Common myeloid progenitor, CD34-positive (primary cell): ENCODE results near the gene NOCT.
"Not testable (repeated sequence)": the region's sequence is repeated elsewhere in the genome, so short reads cannot be mapped to it uniquely, and the experiment has no call there.

Source experiments
- CTCF ChIA-PET: fragments of 350-600 bp; sonication (Branson Sonifier 250); formaldehyde crosslinking; loops from one replicate; lab custom pipeline; 2021; ENCODE audit warnings: antibody characterized with exemption; lab: Charles Lee
- POLR2A ChIA-PET: fragments of 350-600 bp; sonication (Branson Sonifier 250); formaldehyde crosslinking; loops from one replicate; lab custom pipeline; 2021; ENCODE audit warnings: antibody characterized with exemption; lab: Charles Lee
- DNase-seq, 3 donors: peaks; one replicate each; pipeline versions ENCODE4 v3.0.0 to v3.0.0-alpha.2; 2013
- H3K27ac ChIP-seq, 2 experiments: 1 replicate in 1 of 2; 2 replicates in 1 of 2; pipeline ENCODE4 v1.7.0; 2013; ENCODE audit warnings: inconsistent platforms in 2 of 2, low read length in 2 of 2, mild to moderate bottlenecking in 2 of 2, low read depth in 1 of 2, moderate library complexity in 1 of 2; ENCODE audit not compliant: severe bottlenecking in 2 of 2, insufficient read depth in 1 of 2, poor library complexity in 1 of 2
- H3K27me3 ChIP-seq, 5 experiments: replicated peaks in 2 of 5; 1 replicate in 3 of 5; 2 replicates in 2 of 5; pipeline versions ENCODE4 v1.6.1 to v1.7.0; 2013; ENCODE audit warnings: low read length in 4 of 5, mild to moderate bottlenecking in 2 of 5, moderate library complexity in 2 of 5, inconsistent platforms in 1 of 5; ENCODE audit not compliant: insufficient read depth in 5 of 5, control insufficient read depth in 4 of 5
- H3K36me3 ChIP-seq, 4 experiments: 1 replicate in 2 of 4; 2 replicates in 2 of 4; pipeline versions ENCODE4 v1.6.1 to v1.7.0; 2013; ENCODE audit warnings: low read length in 3 of 4, control low read depth in 1 of 4, mild to moderate bottlenecking in 1 of 4; ENCODE audit not compliant: control insufficient read depth in 4 of 4, insufficient read depth in 4 of 4
- H3K4me1 ChIP-seq, 4 experiments: 1 replicate in 3 of 4; 2 replicates in 1 of 4; pipeline versions ENCODE4 v1.6.1 to v1.7.1; 2013; ENCODE audit warnings: low read length in 3 of 4, mild to moderate bottlenecking in 3 of 4, control low read depth in 1 of 4, inconsistent platforms in 1 of 4, moderate library complexity in 1 of 4; ENCODE audit not compliant: control insufficient read depth in 4 of 4, insufficient read depth in 4 of 4; ENCODE audit errors: control extremely low read depth in 1 of 4
- H3K4me3 ChIP-seq, 7 experiments: 1 replicate in 4 of 7; 2 replicates in 3 of 7; pipeline versions ENCODE4 v1.5.1 to v1.7.0; 2013; ENCODE audit warnings: mild to moderate bottlenecking in 7 of 7, low read length in 6 of 7, moderate library complexity in 6 of 7, inconsistent platforms in 2 of 7, low read depth in 2 of 7, control low read depth in 1 of 7; ENCODE audit not compliant: insufficient read depth in 4 of 7, control insufficient read depth in 1 of 7; ENCODE audit errors: extremely low read depth in 1 of 7
- H3K9me3 ChIP-seq, 5 experiments: 1 replicate in 4 of 5; 2 replicates in 1 of 5; pipeline versions ENCODE4 v1.6.1 to v1.7.1; 2013; ENCODE audit warnings: low read length in 4 of 5, mild to moderate bottlenecking in 2 of 5, inconsistent platforms in 1 of 5, low read depth in 1 of 5, moderate library complexity in 1 of 5; ENCODE audit not compliant: control insufficient read depth in 4 of 5, insufficient read depth in 2 of 5; ENCODE audit errors: control extremely low read depth in 1 of 5
- WGBS: methylation state at CpG from one replicate; pipeline ENCODE4 v1.1.5; 2013; ENCODE audit not compliant: insufficient coverage; 5-methylcytosine and 5-hydroxymethylcytosine counted together

Gene NOCT

GRCh38 chr4:139053909-139054308 lies 38.3 kb downstream of the NOCT start:
- no peaks in the 10 kb centered on the region for H3K27me3 ChIP-seq
- no peaks in the 10 kb centered on the region for H3K4me1 ChIP-seq
- no peak for DNase-seq
- no peaks in the 10 kb centered on the region for H3K9me3 ChIP-seq
- H3K4me3 ChIP-seq = no peak overlapping the region
- ChIA-PET CTCF (interaction anchor here (2.4 kb wide), 1 partner anchor 10 kb away, joined by 10 read pairs; no protein-coding TSS in a partner anchor), POLR2A (no interaction called here)
- peaks cover 20 to 61% (median 41%) of the 10 kb centered on the region in 4 experiments for H3K36me3 ChIP-seq
- H3K27ac ChIP-seq = no peak overlapping the region
- WGBS = 100% methylated on average over 1 of the region's 1 CpG

DNA sequence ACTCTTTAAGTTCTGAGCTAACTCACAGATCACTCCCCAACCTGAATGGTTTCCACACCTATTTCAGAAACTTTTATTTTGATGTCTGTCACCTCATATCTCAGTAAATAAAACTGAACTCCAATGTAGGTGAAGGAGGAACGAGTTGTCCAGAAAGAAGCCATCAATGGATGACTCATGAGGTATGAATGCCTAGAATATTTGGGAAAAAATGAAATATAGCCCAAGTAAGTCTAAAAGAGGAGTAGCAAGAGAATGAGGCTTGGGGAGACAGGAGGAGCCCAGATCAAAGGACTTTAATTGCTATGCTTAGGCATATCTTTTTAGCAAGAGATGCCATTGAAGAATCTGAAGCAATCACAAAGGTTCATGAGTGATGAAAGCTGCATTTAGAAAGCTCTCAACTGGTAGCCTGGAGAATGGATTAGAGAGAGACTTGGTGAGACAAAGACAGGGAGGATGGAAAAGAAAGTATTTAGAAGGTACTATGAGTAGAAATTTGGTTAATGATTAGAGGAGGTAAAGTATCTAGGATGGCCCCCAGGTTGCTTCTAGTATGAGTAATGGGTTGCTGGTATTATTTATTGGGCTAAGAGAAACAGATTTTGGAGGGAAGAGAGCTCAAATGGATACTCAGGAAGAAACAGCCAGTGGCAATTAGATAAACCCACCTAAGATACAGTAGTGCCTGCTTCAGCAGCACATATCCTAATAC lies 39.4 kb downstream of the NOCT start:
- Histone ChIP-seq H3K27me3 (no peaks in the 10 kb centered on the region), H3K9me3 (no peaks in the 10 kb centered on the region), H3K4me3 (no peak overlapping the region), H3K27ac (no peak overlapping the region), H3K36me3 (peaks cover 24 to 66% (median 43%) of the 10 kb centered on the region in 4 experiments), H3K4me1 (no peaks in the 10 kb centered on the region)
- POLR2A ChIA-PET = no interaction called here
- no peak for DNase-seq
- CTCF ChIA-PET = interaction anchor here (0.8 to 2.4 kb wide), 3 partner anchors 9 to 21 kb away, joined by 3 to 10 read pairs (median 3); no protein-coding TSS in a partner anchor
- 60% methylated on average over 1 of the region's 1 CpG for WGBS

DNA sequence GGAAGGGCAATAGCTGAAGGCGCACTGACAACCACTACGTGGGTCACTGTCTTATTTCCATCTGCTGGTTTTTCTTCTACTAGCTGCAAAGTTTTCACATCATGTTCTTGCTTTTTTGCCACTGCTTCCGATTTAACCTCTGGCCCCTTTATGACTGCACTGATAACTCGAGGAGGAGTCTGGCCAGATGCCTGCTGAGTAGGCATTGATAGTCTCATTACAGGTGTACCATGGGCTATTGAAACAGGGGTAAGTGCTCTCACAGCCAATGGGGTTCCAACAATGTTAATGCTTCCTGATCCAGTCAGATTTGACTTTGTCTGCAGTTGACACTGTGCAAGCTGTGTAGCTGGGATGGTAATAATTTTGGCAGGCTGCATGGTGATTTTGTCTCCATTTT lies 43.4 kb downstream of the NOCT start:
- ChIA-PET CTCF (interaction anchor here (0.9 to 1.2 kb wide), 2 partner anchors 18 to 31 kb away, joined by 3 to 4 read pairs; no protein-coding TSS in a partner anchor), POLR2A (interaction anchor here (0.6 kb wide), 1 partner anchor 470 kb away, joined by 5 read pairs; no protein-coding TSS in a partner anchor)
- not testable (repeated sequence) for H3K4me1 ChIP-seq

DNA sequence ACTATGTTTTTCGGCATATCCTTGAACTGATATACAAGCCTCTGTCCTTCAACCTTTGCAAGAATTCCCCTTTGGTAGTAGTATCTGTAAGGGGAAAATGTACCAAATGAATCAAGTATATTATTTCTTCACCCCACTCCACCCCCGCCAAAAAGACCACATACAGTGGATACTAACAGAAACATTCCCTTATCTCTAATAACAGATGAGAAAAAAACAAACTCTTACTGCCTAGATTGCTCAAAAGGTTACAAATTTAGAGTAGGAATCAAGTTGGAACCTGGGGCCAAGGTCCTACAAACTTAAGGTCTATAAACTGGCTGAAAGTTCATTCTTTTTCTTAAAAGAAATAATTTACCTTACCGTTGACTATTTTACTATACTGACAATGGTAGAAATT lies 45.0 kb downstream of the NOCT start:
- POLR2A ChIA-PET = no interaction called here

More for the DNA sequence above, 43.4 kb downstream of the NOCT start:
- not testable (repeated sequence) for H3K27me3 ChIP-seq, DNase-seq, H3K9me3 ChIP-seq, H3K27ac ChIP-seq, H3K4me3 ChIP-seq
- H3K36me3 ChIP-seq = peaks cover 32 to 79% (median 53%) of the 10 kb centered on the region in 4 experiments
- WGBS = 92% methylated on average over 3 of the region's 4 CpGs

GRCh38 chr4:139076016-139076744 lies 60.6 kb downstream of the NOCT start:
- POLR2A ChIA-PET = interaction anchor here (1.6 kb wide), 1 partner anchor 8 kb away, joined by 3 read pairs; no protein-coding TSS in a partner anchor
- Histone ChIP-seq H3K9me3 (no peaks in the 10 kb centered on the region), H3K36me3 (peaks cover 6 to 24% (median 13%) of the 10 kb centered on the region in 4 experiments), H3K27ac (no peak overlapping the region), H3K4me3 (no peak overlapping the region), H3K4me1 (peaks cover 0 to 16% (median 3%) of the 10 kb centered on the region in 4 experiments), H3K27me3 (no peaks in the 10 kb centered on the region)
- CTCF ChIA-PET = interaction anchor here (1.0 kb wide), 1 partner anchor 21 kb away, joined by 3 read pairs; no protein-coding TSS in a partner anchor
- no CpG with 5 or more reads among the region's 1 CpG for WGBS
- DNase-seq = no peak

More for the DNA sequence above, 45.0 kb downstream of the NOCT start:
- CTCF ChIA-PET = interaction anchor here (1.2 kb wide), 1 partner anchor 20 kb away, joined by 4 read pairs; no protein-coding TSS in a partner anchor
- WGBS = no CpG with 5 or more reads among the region's 3 CpGs
- DNase-seq = peak in 1 of 3 donors; percentile 16
- Histone ChIP-seq H3K4me3 (no peak overlapping the region), H3K4me1 (no peaks in the 10 kb centered on the region), H3K27ac (no peak overlapping the region), H3K27me3 (no peaks in the 10 kb centered on the region), H3K36me3 (peaks cover 31 to 80% (median 50%) of the 10 kb centered on the region in 4 experiments), H3K9me3 (no peaks in the 10 kb centered on the region)

GRCh38 chr4:139077567-139078355 lies 62.2 kb downstream of the NOCT start:
- ChIA-PET CTCF (interaction anchor here (1.0 to 2.5 kb wide), 3 partner anchors 9 to 45 kb away, joined by 3 to 7 read pairs (median 4); no protein-coding TSS in a partner anchor), POLR2A (interaction anchor here (0.6 kb wide), 1 partner anchor 8 kb away, joined by 5 read pairs; no protein-coding TSS in a partner anchor)
- no peaks in the 10 kb centered on the region for H3K9me3 ChIP-seq
- H3K36me3 ChIP-seq = peaks cover 2 to 10% (median 6%) of the 10 kb centered on the region in 4 experiments
- H3K4me3 ChIP-seq = no peak overlapping the region
- peaks cover 8 to 30% (median 15%) of the 10 kb centered on the region in 4 experiments for H3K4me1 ChIP-seq
- H3K27me3 ChIP-seq = no peaks in the 10 kb centered on the region
- peak overlapping the region in 1 of 2 experiments; percentile 43 for H3K27ac ChIP-seq
- DNase-seq = no peak
- WGBS = no CpG with 5 or more reads among the region's 1 CpG
